ENCODE data around the gene YJEFN3. TPM values are rescaled to one million over a fixed set of nuclear protein-coding genes. Genes with fewer than 3 reads are reported as not detected.

Gene YJEFN3
- total and polyA plus RNA-seq, 2 donors (not counting 3 experiments of a cell fraction or from before 2014, with no cell fraction given), result 1.9 to 2.1 TPM

- Histone ChIP-seq H3K9ac (replicated peaks; ENCODE audit: extremely low read depth, insufficient read depth, low read length) (no peak overlapping the region), H3K9me3 (replicated peaks; ENCODE audit: control insufficient read depth, insufficient read depth, low read length) (no peaks in the 10 kb centered on the region), H2AFZ (ENCODE audit: low read depth, low read length) (no peak overlapping the region), H3K4me3 (replicated peaks in 1 of 3; ENCODE audit: insufficient read depth in 1 of 3, low read depth in 1 of 3, low read length in 3 of 3) (no peak overlapping the region), H3K4me2 (ENCODE audit: insufficient read depth, low read length) (no peak overlapping the region), H3K4me1 (ENCODE audit: control insufficient read depth, extremely low read depth, insufficient read depth, low read length) (no peaks in the 10 kb centered on the region), H3K36me3 (ENCODE audit: control insufficient read depth in 2 of 2, extremely low read depth in 1 of 2, insufficient read depth in 2 of 2, low read length in 2 of 2) (no peaks in the 10 kb centered on the region), H3K27me3 (ENCODE audit: control insufficient read depth in 2 of 2, insufficient read depth in 2 of 2, low read length in 2 of 2) (no peaks in the 10 kb centered on the region), H4K20me1 (replicated peaks; ENCODE audit: control insufficient read depth, extremely low read depth, insufficient read depth, low read length) (no peaks in the 10 kb centered on the region), H3K79me2 (ENCODE audit: control insufficient read depth, insufficient read depth, low read length) (no peaks in the 10 kb centered on the region), H3K9me1 (replicated peaks; ENCODE audit: control insufficient read depth, extremely low read depth, insufficient read depth, low read length) (no peaks in the 10 kb centered on the region), H3K27ac (ENCODE audit: insufficient read depth, low read depth, low read length) (no peak overlapping the region)
- ChIA-PET POLR2A (no interaction called here), CTCF (no interaction called here)
- no TSS peak for BruUV-seq (replicated peaks)
- DNase-seq (ENCODE audit: low read depth, low spot score), result no peak
- dilution Hi-C loops (cut with MboI; ENCODE audit: extremely low pct_ligation_motif_present, low sequenced_read_pairs), result no loop called here
- no peak for TF ChIP-seq CTCF (IDR thresholded peaks at IDR 0.05; ENCODE audit: extremely low read depth in 1 of 2, insufficient read depth in 1 of 2, low read depth in 1 of 2, low read length in 2 of 2)
- TF ChIP-seq EZH2 (IDR thresholded peaks at IDR 0.05; ENCODE audit: borderline replicate concordance, low read depth, low read length, severe bottlenecking), result no peak
- TF ChIP-seq MAX (IDR thresholded peaks at IDR 0.05; ENCODE audit: insufficient read depth, insufficient read length), result no peak
- no peak for TF ChIP-seq MYC (IDR thresholded peaks at IDR 0.05; ENCODE audit: low read depth, low read length)
- no peak for TF ChIP-seq FOS (IDR thresholded peaks at IDR 0.05; ENCODE audit: borderline replicate concordance, insufficient read depth, low read length)
- TF ChIP-seq GATA2 (IDR thresholded peaks at IDR 0.05; ENCODE audit: insufficient read depth, insufficient read length, low read depth, low read length), result no peak
- TF ChIP-seq POLR2A (IDR thresholded peaks at IDR 0.05; ENCODE audit: low read depth, low read length), result no peak
- TF ChIP-seq POLR2AphosphoS5 (IDR thresholded peaks at IDR 0.05; ENCODE audit: insufficient read depth, low read depth, low read length), result no peak
- TF ChIP-seq JUN (IDR thresholded peaks at IDR 0.05; ENCODE audit: borderline replicate concordance, insufficient read depth, insufficient read length, low read depth), result no peak
- intact Hi-C loops (cut with micrococcal nuclease), result no loop called here
- FAIRE-seq, result no peak
These were observed 31.2 kb downstream of the YJEFN3 start for GRCh38 chr19:19559931-19560330.
